GM12873 (cell line): ENCODE measurements around the gene NRP2.

Experiments
- TF ChIP-seq, protein P1 (sequence below): IDR thresholded peaks from 2 replicates; pipeline ENCODE4 v1.5.1; 2012; ENCODE audit warnings: low read depth, mild to moderate bottlenecking, moderate library complexity, low read length, control low read depth; ENCODE audit not compliant: insufficient read depth; ENCODE audit errors: missing control alignments

Gene NRP2

GRCh38 chr2:205771031-205771430, 88.7 kb downstream of the NRP2 start:
- TF ChIP-seq, protein P1, sequence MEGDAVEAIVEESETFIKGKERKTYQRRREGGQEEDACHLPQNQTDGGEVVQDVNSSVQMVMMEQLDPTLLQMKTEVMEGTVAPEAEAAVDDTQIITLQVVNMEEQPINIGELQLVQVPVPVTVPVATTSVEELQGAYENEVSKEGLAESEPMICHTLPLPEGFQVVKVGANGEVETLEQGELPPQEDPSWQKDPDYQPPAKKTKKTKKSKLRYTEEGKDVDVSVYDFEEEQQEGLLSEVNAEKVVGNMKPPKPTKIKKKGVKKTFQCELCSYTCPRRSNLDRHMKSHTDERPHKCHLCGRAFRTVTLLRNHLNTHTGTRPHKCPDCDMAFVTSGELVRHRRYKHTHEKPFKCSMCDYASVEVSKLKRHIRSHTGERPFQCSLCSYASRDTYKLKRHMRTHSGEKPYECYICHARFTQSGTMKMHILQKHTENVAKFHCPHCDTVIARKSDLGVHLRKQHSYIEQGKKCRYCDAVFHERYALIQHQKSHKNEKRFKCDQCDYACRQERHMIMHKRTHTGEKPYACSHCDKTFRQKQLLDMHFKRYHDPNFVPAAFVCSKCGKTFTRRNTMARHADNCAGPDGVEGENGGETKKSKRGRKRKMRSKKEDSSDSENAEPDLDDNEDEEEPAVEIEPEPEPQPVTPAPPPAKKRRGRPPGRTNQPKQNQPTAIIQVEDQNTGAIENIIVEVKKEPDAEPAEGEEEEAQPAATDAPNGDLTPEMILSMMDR: no peak

DNA sequence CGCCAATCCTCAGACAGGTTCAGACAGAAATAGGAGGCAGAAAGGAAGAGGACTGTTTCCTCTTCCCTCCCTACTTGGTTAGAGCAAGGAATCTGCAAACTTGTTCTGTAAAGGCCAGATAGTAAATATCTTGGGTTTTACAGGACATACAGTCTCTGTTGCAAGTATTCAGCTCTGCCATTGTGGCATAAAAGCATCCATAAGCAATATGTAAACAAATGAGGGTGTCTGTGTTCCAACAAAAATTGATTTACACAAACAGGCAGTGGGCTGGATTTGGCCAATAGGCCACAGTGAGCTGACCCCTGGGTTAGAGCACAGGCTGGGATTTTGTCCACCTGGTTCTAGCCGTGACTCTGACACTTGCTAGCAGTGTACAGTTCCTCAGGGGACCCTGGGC, 89.4 kb downstream of the NRP2 start:
- TF ChIP-seq, protein P1: no peak

DNA sequence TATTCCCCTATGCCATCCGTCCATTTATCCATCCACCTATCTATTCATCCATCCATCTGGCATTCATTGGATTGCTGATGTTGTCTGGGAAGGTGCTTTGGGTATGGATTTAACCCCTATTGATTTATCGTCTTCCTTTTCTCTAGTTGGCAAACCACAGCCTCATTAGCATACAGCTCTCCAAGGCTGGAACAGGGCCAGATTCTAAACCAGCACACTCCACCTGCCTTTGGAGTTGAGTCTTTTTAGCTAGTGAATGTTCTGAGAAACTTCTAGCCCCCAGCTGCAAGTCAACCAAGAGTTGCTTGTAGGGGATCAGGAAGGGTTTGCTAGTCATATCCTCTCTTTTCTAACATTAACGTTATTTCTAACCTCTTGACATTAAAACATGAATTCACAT, 90.7 kb downstream of the NRP2 start:
- TF ChIP-seq, protein P1: no peak

GRCh38 chr2:205773989-205774388, 91.7 kb downstream of the NRP2 start:
- TF ChIP-seq, protein P1: no peak

DNA sequence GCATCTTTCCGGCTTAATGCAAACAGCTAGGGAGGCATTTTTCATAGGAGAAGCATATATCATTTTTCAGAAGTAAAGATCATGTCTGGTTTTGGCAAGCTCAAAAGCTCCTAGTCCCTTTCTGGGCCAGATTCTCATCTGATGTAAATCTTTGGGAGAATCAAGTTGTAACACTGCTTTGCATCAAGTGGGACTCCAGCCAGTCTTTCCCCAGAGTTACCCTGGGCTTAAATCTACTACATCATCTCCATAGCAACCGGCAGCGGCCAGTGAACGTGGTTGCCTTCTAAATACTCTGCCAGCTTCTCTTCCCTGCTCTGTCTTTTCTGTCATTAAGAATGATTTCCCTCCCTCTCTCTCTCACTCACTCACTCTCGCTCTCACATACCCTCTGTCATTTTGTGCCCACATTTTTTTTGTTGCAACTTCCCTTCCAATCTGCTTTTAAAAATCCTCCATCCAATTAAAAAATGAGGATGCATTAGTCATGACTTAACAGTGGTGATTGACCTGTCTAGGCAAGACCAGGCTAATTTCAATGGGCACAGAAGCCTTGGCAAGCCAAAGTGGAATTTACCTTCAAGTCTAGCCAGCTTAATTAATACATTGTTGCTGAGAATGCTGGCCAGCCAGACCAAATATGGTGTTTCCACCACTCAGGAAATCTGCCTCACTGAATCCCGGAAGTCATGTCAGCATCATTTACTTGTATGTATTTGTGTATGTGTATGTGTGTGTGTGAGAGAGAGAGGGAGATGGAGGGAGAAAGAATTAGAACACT, 93.0 kb downstream of the NRP2 start:
- TF ChIP-seq, protein P1: no peak

DNA sequence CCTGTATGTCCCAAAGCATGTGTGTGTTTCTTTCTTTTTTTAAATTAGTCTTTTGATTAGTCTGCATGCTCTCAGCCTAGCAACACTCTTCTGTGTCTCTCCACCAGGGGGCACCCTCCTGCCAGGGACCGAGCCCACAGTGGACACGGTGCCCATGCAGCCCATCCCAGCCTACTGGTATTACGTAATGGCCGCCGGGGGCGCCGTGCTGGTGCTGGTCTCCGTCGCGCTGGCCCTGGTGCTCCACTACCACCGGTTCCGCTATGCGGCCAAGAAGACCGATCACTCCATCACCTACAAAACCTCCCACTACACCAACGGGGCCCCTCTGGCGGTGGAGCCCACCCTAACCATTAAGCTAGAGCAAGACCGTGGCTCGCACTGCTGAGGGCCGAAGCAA, 93.8 kb downstream of the NRP2 start:
- TF ChIP-seq, protein P1: peak; percentile 73

DNA sequence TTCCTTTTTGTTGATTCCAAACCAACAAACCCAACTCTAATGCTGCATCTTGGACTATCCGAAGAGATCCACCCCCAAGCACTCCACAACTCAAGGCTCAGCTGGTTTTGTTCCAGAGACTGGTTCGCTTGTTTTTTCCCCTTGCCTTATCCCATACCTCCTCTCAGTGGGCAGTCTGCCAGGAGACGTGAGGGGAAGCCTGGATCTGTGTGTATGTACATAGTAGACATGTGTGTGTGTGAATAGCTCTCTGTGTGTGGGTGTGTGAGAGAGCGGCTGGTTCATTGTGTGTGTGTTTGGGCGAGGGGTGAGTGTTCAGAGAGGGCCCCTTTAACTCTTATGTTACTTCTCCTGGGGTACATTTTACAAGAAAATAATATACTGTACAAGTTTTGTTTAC, 94.4 kb downstream of the NRP2 start:
- TF ChIP-seq, protein P1: no peak

DNA sequence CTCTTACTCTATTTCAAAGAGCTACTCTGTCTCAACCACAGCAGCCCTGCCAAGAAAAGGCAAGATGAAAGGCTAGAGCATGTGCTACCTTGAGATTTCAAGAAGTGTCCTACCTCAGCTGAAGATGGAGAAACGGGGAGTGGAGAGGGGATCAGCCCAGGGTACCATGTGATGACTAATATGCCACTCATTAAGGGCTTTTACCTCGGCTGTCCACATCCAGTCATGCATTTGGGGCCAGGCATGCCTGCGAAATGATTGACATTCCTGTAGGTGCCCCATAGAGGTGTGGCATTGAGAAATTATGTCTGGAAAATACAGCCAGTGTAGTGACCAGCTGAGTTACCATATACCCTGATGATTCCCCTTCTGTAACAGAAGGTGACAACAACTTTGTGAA, 96.1 kb downstream of the NRP2 start:
- TF ChIP-seq, protein P1: no peak
